ENCODE measurements around the gene NEMP1. TPM values are rescaled to one million over a fixed set of nuclear protein-coding genes. Genes with fewer than 3 reads are reported as not detected.

The NEMP1 gene
- polyA plus RNA-seq, 1 donor from 2014 or later: 6.8 TPM

DNA sequence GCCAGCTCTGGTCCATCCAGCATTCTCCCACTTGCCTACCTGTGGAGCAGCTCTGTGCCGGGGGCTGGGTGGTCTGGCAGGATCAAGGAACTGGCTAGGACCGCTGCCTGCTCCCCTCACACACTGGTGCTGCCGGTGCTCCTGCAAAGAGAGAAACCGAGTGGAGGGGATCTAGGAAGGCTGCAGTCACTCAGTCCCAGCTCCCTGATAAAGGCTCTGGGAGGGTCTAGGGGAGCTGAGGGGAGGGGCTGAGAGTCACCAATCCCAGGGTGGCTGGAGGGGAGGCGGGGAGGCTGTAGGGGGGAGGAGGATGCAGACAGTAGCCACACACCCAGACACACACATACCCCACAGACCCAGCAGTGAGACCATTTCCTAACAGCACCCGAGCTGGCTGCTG lies 62.2 kb downstream of the NEMP1 start, which contains the start of gene TAC3:
Gene TAC3, minus strand, starts transcription at position 182 of the 400 bp plus-strand sequence. CDS start 732 bp downstream, outside the sequence.
- no peaks in the 10 kb centered on the region for H3F3A ChIP-seq (ENCODE audit: insufficient read depth, low read length, poor library complexity, severe bottlenecking)
- no peak within 1 kb of the TSS for H2AFZ ChIP-seq (ENCODE audit: low read depth, low read length)
- H3K4me2 ChIP-seq (ENCODE audit: low read length): no peak within 1 kb of the TSS
- H3K9me3 ChIP-seq (ENCODE audit: low read length): no peaks in the 10 kb centered on the region
- H3K27ac ChIP-seq (ENCODE audit: low read length): no peak within 1 kb of the TSS
- no peaks in the 10 kb centered on the region for H3K27me3 ChIP-seq (ENCODE audit: insufficient read depth, low read depth, low read length)
- H3K4me3 ChIP-seq (ENCODE audit: low read length): no peak within 1 kb of the TSS
- H4K20me1 ChIP-seq (ENCODE audit: insufficient read depth): no peaks in the 10 kb centered on the region
- no peak within 1 kb of the TSS for H3K9ac ChIP-seq (ENCODE audit: low read length)
- H3K9me2 ChIP-seq (ENCODE audit: insufficient read depth, low read length): no peaks in the 10 kb centered on the region
- TF ChIP-seq, protein P1, sequence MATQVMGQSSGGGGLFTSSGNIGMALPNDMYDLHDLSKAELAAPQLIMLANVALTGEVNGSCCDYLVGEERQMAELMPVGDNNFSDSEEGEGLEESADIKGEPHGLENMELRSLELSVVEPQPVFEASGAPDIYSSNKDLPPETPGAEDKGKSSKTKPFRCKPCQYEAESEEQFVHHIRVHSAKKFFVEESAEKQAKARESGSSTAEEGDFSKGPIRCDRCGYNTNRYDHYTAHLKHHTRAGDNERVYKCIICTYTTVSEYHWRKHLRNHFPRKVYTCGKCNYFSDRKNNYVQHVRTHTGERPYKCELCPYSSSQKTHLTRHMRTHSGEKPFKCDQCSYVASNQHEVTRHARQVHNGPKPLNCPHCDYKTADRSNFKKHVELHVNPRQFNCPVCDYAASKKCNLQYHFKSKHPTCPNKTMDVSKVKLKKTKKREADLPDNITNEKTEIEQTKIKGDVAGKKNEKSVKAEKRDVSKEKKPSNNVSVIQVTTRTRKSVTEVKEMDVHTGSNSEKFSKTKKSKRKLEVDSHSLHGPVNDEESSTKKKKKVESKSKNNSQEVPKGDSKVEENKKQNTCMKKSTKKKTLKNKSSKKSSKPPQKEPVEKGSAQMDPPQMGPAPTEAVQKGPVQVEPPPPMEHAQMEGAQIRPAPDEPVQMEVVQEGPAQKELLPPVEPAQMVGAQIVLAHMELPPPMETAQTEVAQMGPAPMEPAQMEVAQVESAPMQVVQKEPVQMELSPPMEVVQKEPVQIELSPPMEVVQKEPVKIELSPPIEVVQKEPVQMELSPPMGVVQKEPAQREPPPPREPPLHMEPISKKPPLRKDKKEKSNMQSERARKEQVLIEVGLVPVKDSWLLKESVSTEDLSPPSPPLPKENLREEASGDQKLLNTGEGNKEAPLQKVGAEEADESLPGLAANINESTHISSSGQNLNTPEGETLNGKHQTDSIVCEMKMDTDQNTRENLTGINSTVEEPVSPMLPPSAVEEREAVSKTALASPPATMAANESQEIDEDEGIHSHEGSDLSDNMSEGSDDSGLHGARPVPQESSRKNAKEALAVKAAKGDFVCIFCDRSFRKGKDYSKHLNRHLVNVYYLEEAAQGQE (IDR thresholded peaks at IDR 0.05; ENCODE audit: borderline replicate concordance): no peak
- TF ChIP-seq TAF1 (IDR thresholded peaks at IDR 0.05; ENCODE audit: low read depth) (no peak), EZH2 (IDR thresholded peaks at IDR 0.05; ENCODE audit: borderline replicate concordance, insufficient read depth, low read length, poor library complexity, severe bottlenecking) (no peak), RAD21 (conservative IDR thresholded peaks at IDR 0.05) (no peak), POLR2AphosphoS5 (IDR thresholded peaks at IDR 0.05) (no peak), MXI1 (conservative IDR thresholded peaks at IDR 0.05; ENCODE audit: poor library complexity, severe bottlenecking) (no peak), SMC3 (conservative IDR thresholded peaks at IDR 0.05; ENCODE audit: poor library complexity) (no peak), EP300 (conservative IDR thresholded peaks at IDR 0.05; ENCODE audit: poor library complexity, severe bottlenecking) (no peak)
- TF ChIP-seq, protein P2, sequence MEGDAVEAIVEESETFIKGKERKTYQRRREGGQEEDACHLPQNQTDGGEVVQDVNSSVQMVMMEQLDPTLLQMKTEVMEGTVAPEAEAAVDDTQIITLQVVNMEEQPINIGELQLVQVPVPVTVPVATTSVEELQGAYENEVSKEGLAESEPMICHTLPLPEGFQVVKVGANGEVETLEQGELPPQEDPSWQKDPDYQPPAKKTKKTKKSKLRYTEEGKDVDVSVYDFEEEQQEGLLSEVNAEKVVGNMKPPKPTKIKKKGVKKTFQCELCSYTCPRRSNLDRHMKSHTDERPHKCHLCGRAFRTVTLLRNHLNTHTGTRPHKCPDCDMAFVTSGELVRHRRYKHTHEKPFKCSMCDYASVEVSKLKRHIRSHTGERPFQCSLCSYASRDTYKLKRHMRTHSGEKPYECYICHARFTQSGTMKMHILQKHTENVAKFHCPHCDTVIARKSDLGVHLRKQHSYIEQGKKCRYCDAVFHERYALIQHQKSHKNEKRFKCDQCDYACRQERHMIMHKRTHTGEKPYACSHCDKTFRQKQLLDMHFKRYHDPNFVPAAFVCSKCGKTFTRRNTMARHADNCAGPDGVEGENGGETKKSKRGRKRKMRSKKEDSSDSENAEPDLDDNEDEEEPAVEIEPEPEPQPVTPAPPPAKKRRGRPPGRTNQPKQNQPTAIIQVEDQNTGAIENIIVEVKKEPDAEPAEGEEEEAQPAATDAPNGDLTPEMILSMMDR (IDR thresholded peaks at IDR 0.05; ENCODE audit: poor library complexity, severe bottlenecking): no peak
- H3K36me3 ChIP-seq (ENCODE audit: insufficient read depth, low read length): no peaks in the 10 kb centered on the region
- no peaks in the 10 kb centered on the region for H3K79me2 ChIP-seq (replicated peaks; ENCODE audit: insufficient read depth, low read length)

DNA sequence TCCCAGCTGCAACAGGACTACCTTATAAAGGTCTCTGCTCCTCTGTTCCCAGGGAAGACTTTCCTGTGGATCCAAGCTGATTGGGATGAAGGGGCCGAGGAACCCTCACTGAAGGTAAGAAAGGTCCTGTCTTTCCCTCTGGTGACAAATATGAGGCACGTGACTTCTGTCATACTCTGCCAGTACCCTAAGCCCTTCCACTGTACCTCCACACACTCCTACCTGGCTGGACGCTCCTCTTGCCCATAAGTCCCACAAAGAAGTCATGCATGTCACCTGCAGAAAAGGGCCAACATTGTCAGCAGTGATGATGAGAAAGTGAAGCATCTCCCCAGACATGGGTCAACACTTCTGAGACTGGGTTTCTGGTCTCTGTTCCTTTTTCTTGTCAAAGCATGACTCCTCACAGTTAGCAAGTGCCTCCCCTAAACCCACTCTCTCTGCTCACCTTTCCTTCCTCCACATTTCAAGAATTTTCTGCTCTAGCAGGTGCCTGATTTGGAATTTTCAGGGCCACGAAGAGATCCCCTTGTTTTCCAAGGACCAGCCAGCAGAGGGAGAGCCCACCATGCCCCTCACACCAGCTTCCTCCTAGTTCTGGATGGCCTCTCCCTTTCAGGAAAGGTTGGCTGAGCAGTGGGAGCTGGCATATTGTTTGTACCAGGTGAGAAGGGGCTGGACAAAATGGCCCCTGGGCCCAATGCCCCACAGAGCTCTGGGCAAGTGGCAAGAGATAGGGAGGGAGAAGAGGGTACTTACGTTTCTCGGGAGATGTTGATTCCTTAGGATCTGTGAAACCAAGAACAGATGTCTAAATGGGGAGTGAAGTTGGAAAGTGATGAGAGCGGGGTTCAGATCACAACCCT lies 65.8 kb downstream of the NEMP1 start:
- H3K9me3 ChIP-seq (ENCODE audit: low read length): no peaks in the 10 kb centered on the region
- H4K20me1 ChIP-seq (ENCODE audit: insufficient read depth): no peaks in the 10 kb centered on the region
- no peak overlapping the region for H3K27ac ChIP-seq (ENCODE audit: low read length)
- H3K79me2 ChIP-seq (replicated peaks; ENCODE audit: insufficient read depth, low read length): no peaks in the 10 kb centered on the region
- H3K9ac ChIP-seq (ENCODE audit: low read length): no peak overlapping the region
- no peak overlapping the region for H2AFZ ChIP-seq (ENCODE audit: low read depth, low read length)
- H3K36me3 ChIP-seq (ENCODE audit: insufficient read depth, low read length): no peaks in the 10 kb centered on the region
- H3K4me2 ChIP-seq (ENCODE audit: low read length): no peak overlapping the region
- no peak overlapping the region for H3K4me3 ChIP-seq (ENCODE audit: low read length)
- TF ChIP-seq EZH2 (IDR thresholded peaks at IDR 0.05; ENCODE audit: borderline replicate concordance, insufficient read depth, low read length, poor library complexity, severe bottlenecking) (no peak), POLR2AphosphoS5 (IDR thresholded peaks at IDR 0.05) (no peak), EP300 (conservative IDR thresholded peaks at IDR 0.05; ENCODE audit: poor library complexity, severe bottlenecking) (no peak), RAD21 (conservative IDR thresholded peaks at IDR 0.05) (no peak), SMC3 (conservative IDR thresholded peaks at IDR 0.05; ENCODE audit: poor library complexity) (no peak), TAF1 (IDR thresholded peaks at IDR 0.05; ENCODE audit: low read depth) (no peak), MXI1 (conservative IDR thresholded peaks at IDR 0.05; ENCODE audit: poor library complexity, severe bottlenecking) (no peak)
- TF ChIP-seq, protein P2 (IDR thresholded peaks at IDR 0.05; ENCODE audit: poor library complexity, severe bottlenecking): no peak
- TF ChIP-seq, protein P1 (IDR thresholded peaks at IDR 0.05; ENCODE audit: borderline replicate concordance): no peak
- no peaks in the 10 kb centered on the region for H3F3A ChIP-seq (ENCODE audit: insufficient read depth, low read length, poor library complexity, severe bottlenecking)
- no peaks in the 10 kb centered on the region for H3K9me2 ChIP-seq (ENCODE audit: insufficient read depth, low read length)
- H3K27me3 ChIP-seq (ENCODE audit: insufficient read depth, low read depth, low read length): no peaks in the 10 kb centered on the region
